HepG2 (cell line): ENCODE results near the gene DDN. TPM values are rescaled to one million over a fixed set of nuclear protein-coding genes. Genes with fewer than 3 reads are reported as not detected.

Experiments
- ARID4A ChIP-seq: sonication (generic); formaldehyde crosslinking; IDR thresholded peaks from 2 replicates; pipeline ENCODE4 v1.5.0; 2020; ENCODE audit warnings: mild to moderate bottlenecking, missing genetic modification reagents, borderline replicate concordance
- BORCS8-MEF2B ChIP-seq: sonication (generic); formaldehyde crosslinking; IDR thresholded peaks from 2 replicates; pipeline ENCODE4 v1.8.0; 2022; ENCODE audit warnings: mild to moderate bottlenecking, missing genetic modification reagents
- CBX2 ChIP-seq, 2 experiments: fragments of 200-600 bp in 1 of 2; sonication (generic); formaldehyde crosslinking in 1 of 2; IDR thresholded peaks; 2 replicates each; pipeline versions ENCODE4 v1.7.0 to v1.8.1; 2018 to 2022; ENCODE audit warnings: low read depth in 2 of 2, low read length in 1 of 2, mild to moderate bottlenecking in 1 of 2, missing genetic modification reagents in 1 of 2
- EED ChIP-seq: sonication (generic); formaldehyde crosslinking; IDR thresholded peaks from 2 replicates; pipeline ENCODE4 v1.5.0; 2020; ENCODE audit warnings: mild to moderate bottlenecking, missing genetic modification reagents
- HCFC1 ChIP-seq: fragments of 150-350 bp; IDR thresholded peaks from 2 replicates; pipeline ENCODE4 v1.6.1; 2014; ENCODE audit warnings: low read depth, low read length
- HNF4A ChIP-seq: sonication (generic); formaldehyde crosslinking; IDR thresholded peaks from 2 replicates; pipeline ENCODE4 v1.4.0; 2020; ENCODE audit warnings: missing genetic modification reagents
- MTERF4 ChIP-seq: sonication (generic); formaldehyde crosslinking; IDR thresholded peaks from 2 replicates; pipeline ENCODE4 v1.8.0; 2023; ENCODE audit warnings: mild to moderate bottlenecking, missing genetic modification reagents
- MZF1 ChIP-seq: sonication (generic); formaldehyde crosslinking; IDR thresholded peaks from 2 replicates; pipeline ENCODE4 v1.8.1; 2023; ENCODE audit warnings: mild to moderate bottlenecking, missing genetic modification reagents, borderline replicate concordance
- NR0B2 ChIP-seq: sonication (generic); formaldehyde crosslinking; IDR thresholded peaks from 2 replicates; pipeline ENCODE4 v1.4.0; 2020; ENCODE audit warnings: mild to moderate bottlenecking, missing genetic modification reagents
- NR2F1 ChIP-seq, 2 experiments: fragments of 450-650 bp in 1 of 2; formaldehyde crosslinking in 1 of 2; IDR thresholded peaks; 2 replicates each; pipeline versions ENCODE4 v1.5.0 to v1.6.1; 2016 to 2020; ENCODE audit warnings: mild to moderate bottlenecking in 1 of 2, missing compliant biosample characterization in 1 of 2, missing genetic modification reagents in 1 of 2, moderate library complexity in 1 of 2
- REL ChIP-seq: sonication (generic); formaldehyde crosslinking; conservative IDR thresholded peaks from 2 replicates; pipeline ENCODE4 v1.8.0; 2022; ENCODE audit warnings: mild to moderate bottlenecking, missing genetic modification reagents, moderate library complexity
- RFX3 ChIP-seq: IDR thresholded peaks from 2 replicates; pipeline ENCODE4 v1.6.1; 2016; ENCODE audit warnings: missing biosample characterization, missing genetic modification reagents
- SIN3A ChIP-seq: IDR thresholded peaks from 2 replicates; pipeline ENCODE4 v1.6.1; 2011; ENCODE audit warnings: low read depth, mild to moderate bottlenecking, control low read depth, low read length, borderline replicate concordance
- SNAI1 ChIP-seq: sonication (generic); formaldehyde crosslinking; IDR thresholded peaks from 2 replicates; pipeline ENCODE4 v1.5.0; 2020; ENCODE audit warnings: mild to moderate bottlenecking, missing genetic modification reagents, borderline replicate concordance
- TBX3 ChIP-seq: fragments of 450-650 bp; IDR thresholded peaks from 2 replicates; pipeline ENCODE4 v1.6.1; 2017; ENCODE audit warnings: antibody characterized with exemption, mild to moderate bottlenecking, inconsistent platforms, borderline replicate concordance
- USF2 ChIP-seq, 2 experiments: sonication (generic) in 1 of 2; formaldehyde crosslinking in 1 of 2; IDR thresholded peaks; 2 replicates each; pipeline versions ENCODE4 v1.5.1 to v1.6.1; 2011 to 2020; ENCODE audit warnings: borderline replicate concordance in 1 of 2, low read depth in 1 of 2, low read length in 1 of 2, mild to moderate bottlenecking in 1 of 2, missing genetic modification reagents in 1 of 2, moderate library complexity in 1 of 2
- ZNF225 ChIP-seq: sonication (generic); formaldehyde crosslinking; IDR thresholded peaks from 2 replicates; pipeline ENCODE4 v1.4.0; 2020; ENCODE audit warnings: mild to moderate bottlenecking, missing genetic modification reagents
- ZNF816 ChIP-seq: sonication (generic); formaldehyde crosslinking; IDR thresholded peaks from 2 replicates; pipeline ENCODE4 v1.8.0; 2022; ENCODE audit warnings: missing genetic modification reagents, mild to moderate bottlenecking, borderline replicate concordance
- polyA plus RNA-seq, 8 experiments: library from polyadenylated mRNA; depleted of rRNA in 3 of 8; stranded (reverse) in 7 of 8; unstranded in 1 of 8; fragments of >200 nt; fragmentation: Illumina TruSeq in 4 of 8; extraction: Trizol in 4 of 8; gene quantifications; 2 replicates each; pipeline versions ENCODE4 v1.2.1 to v1.2.3, GENCODE V29; 2011 to 2016; ENCODE audit warnings: low read depth in 4 of 8, missing spikeins in 1 of 8, mixed read lengths in 1 of 8; ENCODE audit not compliant: insufficient read depth in 1 of 8
- total RNA-seq, 5 experiments: library from RNA; depleted of rRNA; stranded (reverse); fragments of >200 nt; fragmentation: Illumina TruSeq; extraction: Trizol; gene quantifications; 2 replicates each; pipeline ENCODE4 v1.2.3, GENCODE V29; 2016; ENCODE audit warnings: low read depth in 1 of 5

DDN gene
- total and polyA plus RNA-seq, 2 of the 13 experiments (the other 11 are each of a cell fraction or from before 2014, with no cell fraction given): 0.24 to 0.53 TPM

- TF ChIP-seq TBX3 (no peak), USF2 (IDR thresholded peaks at IDR 0.05; ENCODE audit: low read depth, low read length) (no peak), USF2 (CRISPR knock-in tag; IDR thresholded peaks at IDR 0.05; ENCODE audit: borderline replicate concordance) (no peak), REL (CRISPR knock-in tag) (no peak; the same call in 1 of the 2 replicates), RFX3 (CRISPR knock-in tag) (no peak), HCFC1 (peak; percentile 47; the same call in 1 of the 2 replicates), MZF1 (CRISPR knock-in tag) (no peak), SNAI1 (CRISPR knock-in tag) (peak; percentile 94; the same call in 1 of the 2 replicates), EED (no peak), ZNF225 (no peak; the same call in 1 of the 2 replicates), ARID4A (CRISPR knock-in tag) (peak; percentile 85), HNF4A (CRISPR knock-in tag) (no peak), CBX2 (IDR thresholded peaks at IDR 0.05; ENCODE audit: low read depth, low read length) (no peak), CBX2 (CRISPR knock-in tag; IDR thresholded peaks at IDR 0.05; ENCODE audit: low read depth) (no peak), ZNF816 (CRISPR knock-in tag) (no peak), NR2F1 (CRISPR knock-in tag; IDR thresholded peaks at IDR 0.05) (no peak), BORCS8-MEF2B (CRISPR knock-in tag) (peak; percentile 68; the same call in 1 of the 2 replicates), SIN3A (peak; percentile 73; the same call in 1 of the 2 replicates), NR0B2 (CRISPR knock-in tag) (0 out of 2 replicates have a peak, but pooled peaks have one; percentile 39), MTERF4 (peak; percentile 19; the same call in 1 of the 2 replicates)
These were observed 19.3 kb upstream of the DDN start, which contains the start of gene PRKAG1 (continued) for GRCh38 chr12:49018261-49019119.
